A549 treated with DMSO at 1 μM for 4 hours (cell line): Measurements from ENCODE around the gene SLC22A31. TPM values are rescaled to one million over a fixed set of nuclear protein-coding genes. Genes with fewer than 3 reads are reported as not detected.

Experiments used
- total RNA-seq: library from RNA; stranded (reverse); fragments of 200-300 nt; extraction: Qiagen RNA extraction; gene quantifications from 5 replicates; pipeline ENCODE4 v1.2.3, GENCODE V29; 2022; ENCODE audit warnings: low read depth

The SLC22A31 gene
- total RNA-seq = 0.83 to 2.1 TPM (median 1.5 TPM) in 5 replicates

GRCh38 chr16:89200124-89200849 lies at the start of gene SLC22A31:
Gene SLC22A31, minus strand, starts transcription at chr16:89200537. Its CDS starts 36 bp downstream, at chr16:89200501.

DNA sequence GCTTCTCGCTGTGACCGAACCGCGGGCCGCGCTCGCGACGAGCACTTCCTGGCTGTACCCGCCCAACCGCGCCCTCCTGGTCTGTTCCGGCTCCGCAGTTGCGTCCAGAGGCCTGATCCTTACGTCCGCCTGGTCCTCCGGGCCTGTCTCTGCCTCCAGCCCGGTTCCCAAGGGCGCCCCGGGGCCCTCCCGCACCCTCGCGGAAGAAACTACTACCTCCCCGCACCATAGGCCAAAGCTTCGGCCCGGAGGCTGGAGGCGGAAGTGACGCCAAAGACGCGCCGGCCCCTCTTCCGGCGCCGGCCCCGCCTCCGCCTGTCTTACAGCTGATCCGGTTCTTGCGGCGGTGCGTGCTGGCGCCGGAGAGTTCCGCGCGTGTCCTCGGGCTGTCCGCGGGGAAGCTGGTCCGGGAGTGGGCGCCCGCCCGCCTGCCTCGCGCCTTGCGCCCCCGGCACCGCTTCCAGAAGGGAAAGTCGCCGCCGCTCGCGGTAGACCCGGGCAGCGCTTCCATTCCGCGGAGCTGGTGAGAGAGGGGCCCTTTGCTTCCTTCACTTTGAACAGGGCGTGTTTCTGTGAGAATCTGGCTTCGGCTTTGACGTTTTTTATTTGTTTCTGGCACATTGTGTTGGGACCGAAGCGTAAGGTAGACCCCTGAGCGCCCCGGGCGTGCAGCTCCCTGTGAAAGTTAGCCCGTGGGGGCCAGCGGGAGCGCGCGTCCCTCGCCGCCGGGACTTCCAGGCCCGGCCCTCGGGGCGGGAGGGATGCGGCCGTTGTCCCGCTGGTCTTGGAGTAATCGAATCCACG lies 17.3 kb upstream of the SLC22A31 start, which contains the start of gene ZNF778:
TSS of gene ZNF778 (plus strand) at position 316 of the 804 bp plus-strand sequence. CDS start 3,425 bp downstream, outside the sequence.

DNA sequence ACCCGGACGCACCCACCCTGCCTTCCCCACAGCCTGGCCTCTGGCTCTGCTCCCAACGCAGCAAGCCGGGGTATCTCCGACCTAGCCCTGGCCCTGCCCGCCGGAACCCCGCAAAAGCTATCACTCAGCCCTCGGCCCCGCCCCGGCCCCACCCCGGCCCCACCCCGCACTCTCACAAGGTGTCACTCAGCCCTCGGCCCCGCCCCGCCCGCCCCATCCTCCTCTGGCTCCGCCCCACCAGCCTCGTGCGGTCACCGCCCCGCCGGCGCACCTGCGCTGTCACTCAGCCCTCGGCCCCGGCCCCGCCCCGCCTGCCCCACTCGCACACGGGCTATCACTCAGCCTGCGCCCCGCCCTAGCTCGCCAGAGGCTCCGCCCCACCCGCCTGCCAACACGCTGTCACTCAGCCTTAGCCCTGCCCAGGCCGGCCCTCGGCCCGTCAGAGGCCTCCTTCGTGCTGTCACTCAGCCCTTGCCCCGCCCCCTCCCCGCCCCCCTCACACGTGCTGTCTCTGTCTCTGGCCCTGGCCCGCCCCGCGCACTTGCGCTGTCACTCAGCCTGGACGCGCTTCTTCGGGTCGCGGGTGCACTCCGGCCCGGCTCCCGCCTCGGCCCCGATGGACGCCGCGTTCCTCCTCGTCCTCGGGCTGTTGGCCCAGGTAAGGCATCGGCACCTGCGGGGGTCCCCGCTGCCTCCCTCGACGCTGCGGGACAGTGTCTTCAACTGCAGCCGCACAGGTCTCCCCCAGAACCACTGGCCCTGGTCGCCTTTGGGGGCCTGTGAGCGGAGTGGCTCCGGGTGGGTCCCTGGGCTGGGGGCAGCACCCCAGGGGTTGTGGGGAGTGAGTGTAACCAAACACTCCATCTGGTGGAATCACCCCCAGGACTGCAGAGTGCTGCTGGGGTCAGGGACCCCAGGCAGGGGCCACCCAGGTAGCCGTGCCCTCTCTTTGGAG lies 28.8 kb downstream of the SLC22A31 start, which contains the start of gene CDH15:
TSS of gene CDH15 (plus strand) at position 533 of the 955 bp plus-strand sequence. CDS start at position 617, 84 bp downstream.

Other genes with a start within 250 kb of the SLC22A31 start
- 0.18 to 0.57 TPM (median 0.46 TPM) in 5 replicates for gene CBFA2T3, start 223.3 kb downstream of the SLC22A31 start, total RNA-seq
- gene ACSF3, start 106.7 kb downstream of the SLC22A31 start, total RNA-seq = 14.7 to 19.8 TPM (median 18.2 TPM) in 5 replicates
- gene CDH15, start 28.8 kb downstream of the SLC22A31 start, total RNA-seq = 0.05 to 0.19 TPM (median 0.14 TPM) in 5 replicates
- 9.3 to 13.1 TPM (median 9.9 TPM) in 5 replicates for gene ZNF778, start 17.2 kb upstream of the SLC22A31 start, total RNA-seq